GM19468 (cell line): Measurements from ENCODE around the gene CRHR2.

Experiments
- ATAC-seq: cut with Tn5 transposase; IDR thresholded peaks from one replicate; pipeline ENCODE4 v1.9.1; 2021; ENCODE audit warnings: mild to moderate bottlenecking, moderate library complexity, moderate number of reproducible peaks; ENCODE audit not compliant: unreplicated experiment; ENCODE audit errors: extremely low read depth

CRHR2 gene

DNA sequence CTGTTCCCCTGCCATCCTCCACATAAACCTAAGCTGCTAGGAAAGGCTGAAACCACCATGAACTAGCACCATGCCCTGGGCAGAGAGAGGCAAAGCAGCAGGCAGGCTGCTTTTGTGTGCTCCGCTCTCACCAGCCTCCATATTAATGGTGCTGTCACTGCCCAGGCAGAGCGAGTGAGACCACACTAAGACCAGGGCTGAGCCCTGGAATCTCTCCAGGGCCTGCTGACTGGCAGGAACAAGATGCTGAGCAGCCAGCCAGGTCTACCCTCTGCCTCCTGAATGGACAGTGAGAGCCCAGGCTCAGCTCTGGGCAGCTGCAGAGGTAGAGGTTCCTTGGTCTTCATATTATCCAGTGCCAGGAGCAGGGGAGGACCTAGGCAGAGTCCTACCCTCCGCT, 1.6 kb upstream of the CRHR2 start:
- ATAC-seq: no peak

DNA sequence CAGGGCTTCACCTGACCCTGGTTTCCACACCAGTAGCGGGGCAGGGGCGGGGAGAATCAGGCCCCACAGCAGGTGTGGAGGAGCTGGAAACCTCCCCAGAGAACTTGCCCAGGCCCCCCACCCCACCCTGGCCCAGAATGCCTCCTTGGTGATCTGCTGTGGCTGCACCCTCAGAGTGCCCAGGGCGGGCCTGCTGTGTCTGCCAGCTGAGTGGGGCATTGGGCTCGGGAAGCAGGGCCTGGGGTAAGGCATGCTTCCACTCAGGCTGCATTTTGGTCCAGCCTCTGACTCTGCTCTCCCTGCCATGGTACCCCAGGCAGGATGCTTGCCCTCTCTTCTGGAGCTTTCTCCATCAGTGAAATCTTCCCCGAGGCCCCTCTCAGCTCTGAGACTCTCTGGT, 1.1 kb upstream of the CRHR2 start:
- no peak for ATAC-seq

DNA sequence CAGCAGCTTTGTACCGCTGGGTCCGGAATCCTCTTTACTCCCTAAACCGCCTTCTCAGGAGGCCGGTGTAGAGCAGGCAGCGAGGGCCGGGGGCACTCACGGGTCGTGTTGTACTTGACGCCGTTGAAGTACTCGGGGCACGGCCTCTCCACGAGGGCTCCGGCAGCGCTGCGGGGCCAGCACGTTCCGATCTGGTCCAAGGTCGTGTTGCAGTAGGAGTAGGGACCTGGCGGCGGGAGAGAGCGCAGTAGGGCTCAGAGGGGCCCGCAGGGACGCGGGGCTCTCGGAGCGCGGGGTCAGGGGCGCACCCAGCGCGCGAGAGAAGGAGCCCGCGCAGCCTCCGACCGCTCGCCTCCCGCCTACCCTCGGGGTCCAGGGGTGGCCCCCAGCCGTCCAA, 443 bp downstream of the CRHR2 start:
- no peak for ATAC-seq

DNA sequence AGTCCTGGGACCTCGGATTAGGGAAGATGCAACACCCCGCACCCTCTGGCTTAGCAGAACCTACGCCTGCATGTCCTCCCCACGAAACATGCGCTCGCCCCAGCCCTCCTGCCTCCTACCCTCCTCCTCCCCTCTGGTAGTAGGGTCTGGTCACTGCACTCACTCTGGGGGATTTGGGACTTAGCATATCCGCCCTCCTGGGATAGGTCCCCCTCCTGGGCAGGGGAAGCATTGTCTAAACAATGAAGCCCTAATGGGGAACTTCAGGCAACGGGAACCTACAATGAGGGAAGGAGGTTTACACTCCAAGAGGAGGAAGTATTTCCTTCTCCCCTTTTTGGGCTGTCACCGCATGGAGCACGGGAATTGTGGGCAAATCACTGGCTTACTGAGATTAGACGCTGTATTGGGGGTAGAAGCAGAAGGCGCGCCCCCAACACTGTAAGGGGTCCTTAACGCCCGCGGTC, 892 bp downstream of the CRHR2 start:
- no peak for ATAC-seq

DNA sequence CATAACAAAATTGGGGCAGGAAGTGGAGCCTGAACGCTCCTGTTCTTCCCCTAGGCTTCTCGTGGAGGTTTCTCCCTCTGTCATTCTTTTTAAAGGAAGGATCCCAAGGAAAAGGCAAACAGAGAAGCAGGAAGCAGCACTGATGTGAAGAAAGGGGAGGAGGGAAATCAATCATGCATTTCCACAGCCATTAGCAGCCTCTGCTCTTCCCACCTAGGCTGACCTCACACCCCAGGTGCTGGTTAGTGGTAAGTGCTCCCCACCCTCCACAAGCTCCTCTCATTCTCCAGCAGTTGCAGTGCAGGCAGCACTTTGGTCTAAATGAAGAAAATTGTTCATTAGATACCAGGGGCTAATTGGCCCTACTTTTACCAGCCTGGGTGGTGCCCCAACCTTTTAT, 2.6 kb downstream of the CRHR2 start:
- ATAC-seq: no peak

DNA sequence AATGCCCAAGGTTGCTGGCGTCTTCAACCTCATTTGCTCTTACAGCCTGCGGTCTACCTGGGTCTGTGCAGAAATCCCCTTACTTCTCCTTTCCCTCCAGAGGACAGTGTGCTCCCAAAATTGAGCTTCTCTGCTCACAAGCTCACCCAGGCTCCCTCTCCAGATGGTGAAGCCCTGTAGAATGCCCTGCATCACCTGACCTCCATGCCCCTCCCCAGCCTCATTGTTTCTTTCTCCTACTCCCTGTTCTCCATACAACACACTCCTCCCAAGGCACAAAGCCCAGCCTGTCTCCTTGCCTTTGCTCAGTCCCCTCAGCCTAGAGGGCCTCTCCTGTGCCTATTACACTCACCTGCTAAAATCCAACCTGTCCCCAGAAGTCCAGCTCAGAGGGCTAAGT, 3.5 kb downstream of the CRHR2 start:
- no peak for ATAC-seq

GRCh38 chr7:30674876-30675275, 7.4 kb downstream of the CRHR2 start:
- no peak for ATAC-seq

DNA sequence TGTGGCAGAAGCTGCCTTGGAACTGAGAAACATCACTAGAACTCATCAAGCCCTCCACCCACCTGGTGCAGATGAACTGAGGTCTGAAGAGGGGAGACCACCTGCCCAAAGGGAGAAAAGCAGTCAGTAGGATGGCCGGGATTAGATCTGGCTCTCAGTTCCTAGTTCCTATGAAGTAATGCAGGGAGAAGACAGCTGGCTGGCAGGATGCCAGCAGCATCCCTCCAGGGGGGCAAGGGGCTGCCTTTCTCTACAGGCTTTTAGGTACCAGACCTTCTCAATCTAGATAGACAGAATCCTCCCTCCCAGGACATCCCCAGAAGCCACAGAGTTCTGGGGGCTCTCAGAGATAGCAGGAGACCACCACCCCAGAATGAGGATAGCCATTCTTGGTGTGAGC, 7.8 kb downstream of the CRHR2 start:
- no peak for ATAC-seq

DNA sequence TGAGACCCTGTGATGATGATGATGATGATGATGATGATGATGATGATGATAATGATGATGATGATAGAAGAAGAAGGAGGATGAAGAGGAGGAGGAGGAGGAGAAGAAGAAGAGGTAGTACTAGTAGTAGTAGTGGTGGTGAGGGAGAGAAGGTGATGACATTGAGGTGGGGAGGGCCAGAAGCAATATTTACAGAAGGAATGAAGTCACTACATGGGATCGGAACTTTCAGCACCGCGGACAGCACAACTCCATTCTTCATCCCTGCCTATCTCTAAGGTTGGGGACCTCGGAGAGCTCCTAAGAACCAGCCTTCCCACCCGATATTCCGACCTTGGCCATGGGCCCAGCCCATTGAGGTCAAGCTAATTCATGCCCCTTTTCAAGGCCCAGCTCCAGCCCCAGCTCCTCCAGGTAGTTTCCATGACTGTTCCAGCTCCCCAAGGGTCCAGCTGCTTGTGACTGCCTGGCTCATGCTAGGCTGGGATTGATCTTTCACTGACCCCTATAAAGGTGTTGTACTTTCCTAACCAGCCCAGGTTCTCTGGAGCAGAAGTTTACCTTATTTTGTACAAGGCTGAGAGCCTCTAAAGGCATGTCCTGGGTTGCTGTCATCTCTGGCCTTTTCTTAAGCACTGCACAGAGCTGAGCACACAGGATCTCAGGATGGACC, 10.3 kb downstream of the CRHR2 start:
- no peak for ATAC-seq

- no peak for ATAC-seq
Observed at GRCh38 chr7:30668102-30668501, 14.2 kb downstream of the CRHR2 start.

GRCh38 chr7:30667172-30667571, 15.1 kb downstream of the CRHR2 start:
- ATAC-seq: no peak

- ATAC-seq: no peak
Observed at GRCh38 chr7:30665449-30665848, 16.8 kb downstream of the CRHR2 start.

- no peak for ATAC-seq
Observed at GRCh38 chr7:30665043-30665442, 17.2 kb downstream of the CRHR2 start.

GRCh38 chr7:30664184-30664885, 17.9 kb downstream of the CRHR2 start:
- no peak for ATAC-seq

DNA sequence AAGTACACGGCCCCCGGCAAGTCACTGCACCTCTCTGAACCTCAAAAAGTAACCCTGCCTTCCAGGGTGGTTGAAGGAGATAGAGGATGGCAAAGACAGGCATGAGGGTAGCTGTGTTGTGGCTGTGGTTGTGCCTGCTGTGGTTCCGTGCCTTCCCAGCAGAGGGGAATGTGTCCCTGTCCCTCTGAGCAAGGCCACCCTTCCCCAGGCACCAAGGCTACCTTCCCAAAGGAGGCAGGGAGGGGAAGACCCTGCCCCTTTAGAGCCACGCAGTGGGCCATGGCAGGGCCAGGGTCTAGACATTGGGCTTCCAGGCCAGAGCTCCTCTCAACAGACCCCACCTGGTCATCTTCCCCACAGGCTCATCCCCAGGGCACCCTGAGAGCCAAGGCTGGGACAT, 18.8 kb downstream of the CRHR2 start:
- ATAC-seq: no peak

- ATAC-seq: no peak
Observed at GRCh38 chr7:30662431-30662939, 19.8 kb downstream of the CRHR2 start.

DNA sequence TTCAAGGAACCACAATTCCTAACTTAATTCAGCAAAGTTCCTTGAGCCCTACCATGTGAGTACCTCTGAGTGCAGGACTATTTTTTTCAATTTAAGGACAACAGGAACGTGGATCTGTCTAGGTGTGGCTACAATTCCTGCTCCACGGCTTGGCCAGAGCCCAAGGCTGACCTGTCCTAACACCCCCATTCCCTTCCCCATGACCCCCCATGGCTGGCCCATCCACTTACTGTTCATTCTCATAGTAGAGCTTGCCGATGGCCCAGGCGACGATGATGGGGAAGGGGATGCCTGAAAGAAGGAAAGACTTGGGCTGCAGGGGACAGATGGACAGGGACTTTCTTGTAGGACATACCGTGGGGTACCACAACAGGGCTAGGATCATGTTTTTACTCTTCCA, 20.3 kb downstream of the CRHR2 start:
- ATAC-seq: no peak

GRCh38 chr7:30660331-30661255, 21.7 kb downstream of the CRHR2 start:
- no peak for ATAC-seq

GRCh38 chr7:30659312-30659711, 22.9 kb downstream of the CRHR2 start:
- ATAC-seq: no peak

- no peak for ATAC-seq
Observed at GRCh38 chr7:30658479-30659074, 23.7 kb downstream of the CRHR2 start.
